ENCODE results near the gene SMAD1.
"Not testable (repeated sequence)": the region's sequence is repeated elsewhere in the genome, so short reads cannot be mapped to it uniquely, and the experiment has no call there.

The SMAD1 gene

GRCh38 chr4:145524552-145524951, 42.9 kb downstream of the SMAD1 start:
- Mint-ChIP-seq H3K27ac (no peak overlapping the region), H3K4me3 (no peak overlapping the region), H3K36me3 (ENCODE audit: low read depth) (no peaks in the 10 kb centered on the region), H3K4me1 (ENCODE audit: low read depth) (peaks cover 6% of the 10 kb centered on the region), H3K27me3 (ENCODE audit: low read depth) (no peaks in the 10 kb centered on the region), H3K9me3 (no peaks in the 10 kb centered on the region)
- no peak for DNase-seq (ENCODE audit: low spot score)

- Mint-ChIP-seq H3K4me3 (no peak overlapping the region), H3K27me3 (ENCODE audit: low read depth) (no peaks in the 10 kb centered on the region), H3K4me1 (ENCODE audit: low read depth) (peaks cover 8% of the 10 kb centered on the region), H3K27ac (no peak overlapping the region), H3K9me3 (no peaks in the 10 kb centered on the region), H3K36me3 (ENCODE audit: low read depth) (no peaks in the 10 kb centered on the region)
- DNase-seq (ENCODE audit: low spot score), result no peak
These were observed 43.7 kb downstream of the SMAD1 start for GRCh38 chr4:145525291-145525740.

GRCh38 chr4:145527773-145528172, 46.1 kb downstream of the SMAD1 start:
- Mint-ChIP-seq H3K9me3 (no peaks in the 10 kb centered on the region), H3K27me3 (ENCODE audit: low read depth) (no peaks in the 10 kb centered on the region), H3K4me3 (no peak overlapping the region), H3K4me1 (ENCODE audit: low read depth) (peaks cover 10% of the 10 kb centered on the region), H3K27ac (no peak overlapping the region), H3K36me3 (ENCODE audit: low read depth) (no peaks in the 10 kb centered on the region)
- DNase-seq (ENCODE audit: low spot score), result no peak

GRCh38 chr4:145528601-145529000, 46.9 kb downstream of the SMAD1 start:
- no peak for DNase-seq (ENCODE audit: low spot score)
- peaks cover 10% of the 10 kb centered on the region for H3K4me1 Mint-ChIP-seq (ENCODE audit: low read depth)
- H3K27ac Mint-ChIP-seq, result no peak overlapping the region
- H3K4me3 Mint-ChIP-seq, result no peak overlapping the region
- H3K36me3 Mint-ChIP-seq (ENCODE audit: low read depth), result no peaks in the 10 kb centered on the region
- no peaks in the 10 kb centered on the region for H3K27me3 Mint-ChIP-seq (ENCODE audit: low read depth)
- H3K9me3 Mint-ChIP-seq, result no peaks in the 10 kb centered on the region

- Mint-ChIP-seq H3K4me1 (ENCODE audit: low read depth) (peaks cover 9% of the 10 kb centered on the region), H3K9me3 (no peaks in the 10 kb centered on the region), H3K4me3 (no peak overlapping the region), H3K36me3 (ENCODE audit: low read depth) (no peaks in the 10 kb centered on the region), H3K27ac (no peak overlapping the region), H3K27me3 (ENCODE audit: low read depth) (peaks cover 4% of the 10 kb centered on the region)
- no peak for DNase-seq (ENCODE audit: low spot score)
These were observed 48.5 kb downstream of the SMAD1 start for GRCh38 chr4:145530189-145530588.

GRCh38 chr4:145530662-145531061, 49.0 kb downstream of the SMAD1 start:
- Mint-ChIP-seq H3K4me3 (no peak overlapping the region), H3K4me1 (ENCODE audit: low read depth) (peaks cover 4% of the 10 kb centered on the region), H3K27me3 (ENCODE audit: low read depth) (peaks cover 7% of the 10 kb centered on the region), H3K36me3 (ENCODE audit: low read depth) (no peaks in the 10 kb centered on the region), H3K27ac (no peak overlapping the region), H3K9me3 (no peaks in the 10 kb centered on the region)
- no peak for DNase-seq (ENCODE audit: low spot score)

- Mint-ChIP-seq H3K9me3 (no peaks in the 10 kb centered on the region), H3K27me3 (ENCODE audit: low read depth) (peaks cover 9% of the 10 kb centered on the region), H3K36me3 (ENCODE audit: low read depth) (no peaks in the 10 kb centered on the region)
These were observed 49.6 kb downstream of the SMAD1 start for GRCh38 chr4:145531223-145531622.

GRCh38 chr4:145531859-145532258, 50.2 kb downstream of the SMAD1 start:
- H3K36me3 Mint-ChIP-seq (ENCODE audit: low read depth), result no peaks in the 10 kb centered on the region
- no peaks in the 10 kb centered on the region for H3K9me3 Mint-ChIP-seq
- H3K27ac Mint-ChIP-seq, result no peak overlapping the region
- peaks cover 4% of the 10 kb centered on the region for H3K4me1 Mint-ChIP-seq (ENCODE audit: low read depth)
- no peak for DNase-seq (ENCODE audit: low spot score)
- peaks cover 9% of the 10 kb centered on the region for H3K27me3 Mint-ChIP-seq (ENCODE audit: low read depth)
- no peak overlapping the region for H3K4me3 Mint-ChIP-seq

More at GRCh38 chr4:145531223-145531622, 49.6 kb downstream of the SMAD1 start:
- Mint-ChIP-seq H3K4me3 (no peak overlapping the region), H3K4me1 (ENCODE audit: low read depth) (peaks cover 4% of the 10 kb centered on the region), H3K27ac (no peak overlapping the region)
- DNase-seq (ENCODE audit: low spot score), result no peak

GRCh38 chr4:145533001-145533400, 51.3 kb downstream of the SMAD1 start:
- Mint-ChIP-seq H3K9me3 (no peaks in the 10 kb centered on the region), H3K4me1 (ENCODE audit: low read depth) (peaks cover 4% of the 10 kb centered on the region), H3K36me3 (ENCODE audit: low read depth) (no peaks in the 10 kb centered on the region), H3K4me3 (no peak overlapping the region), H3K27me3 (ENCODE audit: low read depth) (peaks cover 11% of the 10 kb centered on the region), H3K27ac (no peak overlapping the region)
- DNase-seq (ENCODE audit: low spot score), result no peak

GRCh38 chr4:145533415-145533814, 51.8 kb downstream of the SMAD1 start:
- not testable (repeated sequence) for H3K4me1 Mint-ChIP-seq (ENCODE audit: low read depth); H3K4me3 Mint-ChIP-seq; DNase-seq (ENCODE audit: low spot score); H3K9me3 Mint-ChIP-seq; H3K36me3 Mint-ChIP-seq (ENCODE audit: low read depth); H3K27ac Mint-ChIP-seq
- peaks cover 11% of the 10 kb centered on the region for H3K27me3 Mint-ChIP-seq (ENCODE audit: low read depth)

- Mint-ChIP-seq H3K27me3 (ENCODE audit: low read depth) (peaks cover 16% of the 10 kb centered on the region), H3K4me3 (no peak overlapping the region), H3K27ac (no peak overlapping the region), H3K9me3 (no peaks in the 10 kb centered on the region), H3K36me3 (ENCODE audit: low read depth) (no peaks in the 10 kb centered on the region), H3K4me1 (ENCODE audit: low read depth) (peaks cover 4% of the 10 kb centered on the region)
- DNase-seq (ENCODE audit: low spot score), result no peak
These were observed 52.3 kb downstream of the SMAD1 start for GRCh38 chr4:145533961-145534360.

GRCh38 chr4:145535202-145535601, 53.5 kb downstream of the SMAD1 start:
- Mint-ChIP-seq H3K36me3 (ENCODE audit: low read depth) (no peaks in the 10 kb centered on the region), H3K9me3 (no peaks in the 10 kb centered on the region), H3K27me3 (ENCODE audit: low read depth) (peaks cover 21% of the 10 kb centered on the region), H3K4me3 (no peak overlapping the region), H3K4me1 (ENCODE audit: low read depth) (peaks cover 2% of the 10 kb centered on the region), H3K27ac (no peak overlapping the region)
- DNase-seq (ENCODE audit: low spot score), result no peak

- Mint-ChIP-seq H3K27ac (no peak overlapping the region), H3K27me3 (ENCODE audit: low read depth) (peaks cover 21% of the 10 kb centered on the region), H3K36me3 (ENCODE audit: low read depth) (no peaks in the 10 kb centered on the region), H3K4me1 (ENCODE audit: low read depth) (no peaks in the 10 kb centered on the region), H3K9me3 (no peaks in the 10 kb centered on the region), H3K4me3 (no peak overlapping the region)
- DNase-seq (ENCODE audit: low spot score), result no peak
These were observed 54.4 kb downstream of the SMAD1 start for GRCh38 chr4:145536044-145536443.

GRCh38 chr4:145538596-145538995, 56.9 kb downstream of the SMAD1 start:
- Mint-ChIP-seq H3K27me3 (ENCODE audit: low read depth) (peaks cover 21% of the 10 kb centered on the region), H3K9me3 (no peaks in the 10 kb centered on the region), H3K4me3 (no peak overlapping the region), H3K36me3 (ENCODE audit: low read depth) (no peaks in the 10 kb centered on the region), H3K4me1 (ENCODE audit: low read depth) (no peaks in the 10 kb centered on the region), H3K27ac (no peak overlapping the region)
- no peak for DNase-seq (ENCODE audit: low spot score)

GRCh38 chr4:145539671-145540070, 58.0 kb downstream of the SMAD1 start:
- Mint-ChIP-seq H3K4me3 (no peak overlapping the region), H3K36me3 (ENCODE audit: low read depth) (no peaks in the 10 kb centered on the region), H3K27ac (no peak overlapping the region), H3K4me1 (ENCODE audit: low read depth) (no peaks in the 10 kb centered on the region), H3K9me3 (no peaks in the 10 kb centered on the region), H3K27me3 (ENCODE audit: low read depth) (peaks cover 17% of the 10 kb centered on the region)
- DNase-seq (ENCODE audit: low spot score), result no peak

Measured in T-helper 2 cell treated with Interferon-gamma antibody and Interleukin-4, amounts not matched to agents 5 μg/mL and 100 μg/mL, for 36 hours (primary cell).